Left cardiac atrium (tissue), 4 donors: Measurements from ENCODE around the gene CPEB4. TPM values are rescaled to one million over a fixed set of nuclear protein-coding genes. Genes with fewer than 3 reads are reported as not detected.

Experiments
- ATAC-seq, 2 donors: fragments of 200-7000 bp; cut with Tn5 transposase; one replicate each; pipeline ENCODE4 v1.9.1; 2020; ENCODE audit warnings: mild to moderate bottlenecking in 2 of 2, moderate library complexity in 2 of 2
- DNase-seq: peaks from one replicate; pipeline ENCODE4 v3.0.0-alpha.2; 2020
- intact Hi-C, 2 donors: fragments of 100-400 bp; cut with DNase I; formaldehyde crosslinking; loops; one replicate each; pipeline versions ENCODE4 v1.14.1 to v1.15.1; 2022 to 2023
- total RNA-seq, 2 donors: library from RNA; stranded (reverse); fragmentation: NEBNext Ultra II Directional; extraction: Animal tissue kit (Norgen Biotek cat#: 25700); gene quantifications; one replicate each; pipeline ENCODE4 v1.2.1, GENCODE V29; 2021
- donor health status: DM: no; HTN: yes; CAD: no.
- donor health status: DM: no; HTN: yes; CAD: no; lungs with severe emphysema.
- donor health status: DM: yes; HTN: yes; CAD: no.
- donor health status: Dilated cardiomyopathy.

The CPEB4 gene
- total RNA-seq, 2 donors from 2014 or later = 73.8 to 178 TPM

- ATAC-seq (no peak), DNase-seq (no peak)
- intact Hi-C loops = no loop called here
Measured at GRCh38 chr5:173989432-173990082, 101.4 kb downstream of the CPEB4 start.

- intact Hi-C loops = no loop called here
- no peak for DNase-seq
Measured at GRCh38 chr5:173997331-173997730, 109.2 kb downstream of the CPEB4 start.

GRCh38 chr5:173998531-173998930 lies 110.4 kb downstream of the CPEB4 start:
- DNase-seq (no peak), ATAC-seq (no peak)
- intact Hi-C loops = no loop called here

More at GRCh38 chr5:173997331-173997730, 109.2 kb downstream of the CPEB4 start:
- no peak for ATAC-seq

GRCh38 chr5:174000076-174000475 lies 111.9 kb downstream of the CPEB4 start:
- ATAC-seq = no peak
- intact Hi-C loops = no loop called here
- no peak for DNase-seq

- intact Hi-C loops = no loop called here
- DNase-seq (no peak), ATAC-seq (no peak)
Measured at GRCh38 chr5:174003795-174004194, 115.6 kb downstream of the CPEB4 start.

- DNase-seq = no peak
- intact Hi-C loops = no loop called here
- no peak for ATAC-seq
Measured at GRCh38 chr5:174008922-174009321, 120.8 kb downstream of the CPEB4 start.

GRCh38 chr5:174010365-174010764 lies 122.2 kb downstream of the CPEB4 start:
- intact Hi-C loops = no loop called here
- no peak for DNase-seq
- no peak for ATAC-seq

- no peak for ATAC-seq
- intact Hi-C loops = no loop called here
- no peak for DNase-seq
Measured at GRCh38 chr5:174011441-174011840, 123.3 kb downstream of the CPEB4 start.

Other genes starting within 250 kb of the CPEB4 start
- gene C5orf47, start 100.8 kb downstream of the CPEB4 start, total RNA-seq = under 1 TPM in 1 of 2 donors, not detected in 1; 0.47 TPM
- gene NSG2, start 157.4 kb downstream of the CPEB4 start, total RNA-seq = under 1 TPM in 1 of 2 donors, not detected in 1; 0.63 TPM